OCI-LY7 (cell line): ENCODE results near the gene PHGDH.

Experiments
- CTCF ChIP-seq: fragments of 200-600 bp; sonication (generic); conservative IDR thresholded peaks from 2 replicates; pipeline ENCODE4 v1.5.1; 2014; ENCODE audit warnings: mild to moderate bottlenecking, antibody characterized with exemption, low read length, moderate library complexity, mixed read lengths
- EZH2phosphoT487 ChIP-seq: fragments of 200-600 bp; sonication (generic); IDR thresholded peaks from 2 replicates; pipeline ENCODE4 v1.6.1; 2018; ENCODE audit warnings: low read depth, borderline replicate concordance, mild to moderate bottlenecking, mixed run types, antibody characterized with exemption, low read length, moderate library complexity, mixed read lengths

GRCh38 chr1:119740261-119740660 lies 28.5 kb downstream of the PHGDH start:
- TF ChIP-seq CTCF (no peak), EZH2phosphoT487 (no peak)
